ENCODE results near the gene CTNND2.
"Not testable (repeated sequence)": the region's sequence is repeated elsewhere in the genome, so short reads cannot be mapped to it uniquely, and the experiment has no call there.

The CTNND2 gene

GRCh38 chr5:11146171-11146570, 758.1 kb downstream of the CTNND2 start:
- DNase-seq, result no peak

DNA sequence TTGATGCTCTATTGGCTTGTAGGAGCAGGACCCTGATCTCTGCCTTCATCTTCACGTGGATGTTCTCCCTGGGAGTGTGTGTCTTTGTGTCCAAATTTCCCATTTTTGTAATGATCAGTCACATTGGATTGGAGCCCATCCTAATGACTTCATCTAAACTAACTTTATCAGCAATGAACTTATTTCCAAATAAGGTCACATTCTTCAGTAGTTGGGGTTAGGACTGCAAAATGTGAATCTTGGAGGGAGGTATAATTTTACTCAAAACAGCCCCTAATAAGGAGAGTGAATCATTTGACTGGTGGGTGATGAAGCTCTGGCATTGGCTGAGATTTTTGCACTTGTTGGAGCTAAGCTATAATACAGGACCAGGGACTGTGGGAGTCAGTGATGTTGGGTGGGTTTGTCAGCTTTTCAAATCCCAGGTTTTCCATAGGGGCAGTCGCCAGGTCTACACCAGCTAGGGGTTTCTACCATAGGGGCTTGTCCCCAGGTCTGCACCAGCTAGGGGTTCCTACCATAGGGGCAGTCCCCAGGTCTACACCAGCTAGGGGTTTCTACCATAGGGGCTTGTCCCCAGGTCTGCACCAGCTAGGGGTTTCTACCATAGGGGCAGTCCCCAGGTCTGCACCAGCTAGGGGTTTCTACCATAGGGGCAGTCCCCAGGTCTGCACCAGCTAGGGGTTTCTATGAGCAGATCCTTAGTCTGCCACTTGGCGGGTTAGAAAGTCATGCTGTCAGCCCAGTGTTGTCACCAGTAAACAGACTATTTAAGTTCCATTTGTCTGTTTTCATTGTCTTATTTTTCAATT, 760.6 kb downstream of the CTNND2 start:
- no peak for DNase-seq

GRCh38 chr5:11139217-11139865, 764.9 kb downstream of the CTNND2 start:
- DNase-seq, result no peak

DNA sequence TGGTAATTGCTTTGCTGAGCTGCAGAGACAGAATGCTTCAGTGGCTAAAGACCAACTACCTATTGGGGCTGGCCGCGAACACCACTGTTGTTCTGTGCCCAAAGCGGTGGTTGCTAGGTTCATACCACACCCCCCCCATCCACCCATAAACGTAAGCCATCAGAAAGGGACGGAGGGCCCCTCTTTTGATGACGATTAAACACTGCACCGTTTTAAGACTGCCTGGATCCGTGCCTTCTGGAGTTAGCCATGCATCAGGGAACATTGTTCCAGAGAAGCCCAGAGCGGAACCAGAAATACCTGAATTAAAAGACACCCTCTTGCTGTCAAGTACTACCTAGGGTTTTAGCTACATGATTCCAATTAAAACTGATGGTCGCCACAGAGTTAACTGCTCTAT, 774.1 kb downstream of the CTNND2 start:
- no peak for DNase-seq

- no peak for DNase-seq
Measured at GRCh38 chr5:11128021-11128420, 776.2 kb downstream of the CTNND2 start.

DNA sequence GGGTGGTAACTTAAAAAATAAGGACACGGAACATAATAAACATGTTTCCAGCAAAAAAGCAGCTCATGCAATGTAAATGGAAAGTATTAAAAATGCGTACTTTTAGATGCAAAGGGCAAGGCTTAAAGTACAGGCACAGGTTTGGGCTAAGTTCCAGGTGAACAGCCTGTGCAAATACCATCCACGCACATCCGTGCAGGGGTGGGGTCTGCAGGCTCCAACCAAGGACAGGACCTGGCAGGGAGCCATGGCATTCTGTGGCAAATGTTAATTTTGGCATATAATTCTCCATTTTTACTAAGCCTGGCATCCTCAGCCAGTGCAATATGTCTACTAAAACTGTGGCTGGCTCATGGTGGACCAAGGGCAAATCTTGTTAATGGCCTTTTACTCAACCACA, 777.4 kb downstream of the CTNND2 start:
- no peak for DNase-seq

GRCh38 chr5:11121885-11122284, 782.4 kb downstream of the CTNND2 start:
- no peak for DNase-seq

- DNase-seq, result no peak
Measured at GRCh38 chr5:11110128-11110527, 794.1 kb downstream of the CTNND2 start.

DNA sequence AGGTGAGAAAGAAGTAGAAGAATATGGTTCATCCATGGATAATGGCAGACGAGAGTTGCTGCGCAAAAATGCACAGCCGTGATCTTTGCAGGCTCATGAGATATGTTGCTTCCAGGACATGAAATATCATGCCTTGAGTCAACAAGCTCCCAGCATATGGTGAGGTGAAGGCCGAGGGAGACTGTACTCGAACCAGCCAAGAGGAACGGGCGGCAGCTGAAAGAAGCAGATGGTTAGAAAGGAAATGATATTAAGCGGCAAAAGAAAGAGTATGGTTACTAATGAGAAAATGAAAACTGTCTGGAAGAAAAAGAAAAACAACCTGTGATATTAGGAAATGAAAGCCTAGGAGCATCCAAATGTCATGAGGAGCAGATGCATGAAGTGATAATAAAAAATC, 798.5 kb downstream of the CTNND2 start:
- no peak for DNase-seq

DNA sequence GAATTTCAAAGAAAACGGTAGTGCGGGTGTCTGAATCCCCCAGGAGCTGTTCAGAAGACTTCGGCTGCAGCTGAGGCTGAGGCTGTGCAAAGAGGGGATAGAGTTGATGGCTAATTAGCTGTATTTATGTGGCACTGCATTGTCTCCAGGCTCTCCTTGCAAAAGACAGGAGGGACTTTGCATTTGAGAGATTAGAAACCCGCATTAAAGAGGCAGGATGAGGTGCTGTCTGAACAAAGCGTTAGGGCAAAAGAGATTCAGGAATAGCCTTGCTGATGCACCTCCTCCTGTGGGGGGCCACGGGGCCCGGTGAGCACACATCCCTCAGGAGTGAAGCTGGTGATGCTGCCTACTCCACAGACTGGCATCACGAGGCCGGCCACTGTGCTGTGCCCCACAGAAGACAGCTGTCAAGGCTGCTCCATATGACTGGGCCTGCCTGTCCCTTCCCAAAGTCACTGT, 799.6 kb downstream of the CTNND2 start:
- DNase-seq, result no peak

- no peak for DNase-seq
Measured at GRCh38 chr5:11104210-11104609, 800.0 kb downstream of the CTNND2 start.

- DNase-seq, result no peak
Measured at GRCh38 chr5:11084111-11084510, 820.1 kb downstream of the CTNND2 start.

DNA sequence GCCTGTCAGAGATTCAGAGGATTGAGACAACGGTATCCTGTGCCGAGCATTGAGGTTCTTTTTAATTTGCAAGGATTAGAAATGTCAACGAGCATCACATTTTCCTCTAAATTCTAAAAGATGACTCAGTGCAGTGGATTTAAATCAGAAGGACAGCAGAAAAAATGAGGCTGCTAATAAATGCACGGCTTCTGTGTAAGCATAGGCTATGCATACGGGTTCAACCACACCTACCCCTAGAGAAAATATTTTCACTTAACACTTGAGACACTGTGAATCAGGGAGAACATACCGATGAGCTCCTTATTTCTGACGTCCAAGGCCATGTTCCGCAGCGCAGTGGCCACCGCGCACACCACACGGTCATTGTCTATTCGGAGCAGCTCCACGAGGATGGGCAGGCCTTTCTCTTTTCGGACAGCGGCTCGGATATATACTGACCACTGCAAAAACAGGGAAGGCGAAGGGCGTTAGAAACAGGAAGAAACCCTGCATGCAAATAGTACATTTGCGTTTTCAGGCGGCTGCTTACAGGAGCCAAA, 821.8 kb downstream of the CTNND2 start:
- no peak for DNase-seq

DNA sequence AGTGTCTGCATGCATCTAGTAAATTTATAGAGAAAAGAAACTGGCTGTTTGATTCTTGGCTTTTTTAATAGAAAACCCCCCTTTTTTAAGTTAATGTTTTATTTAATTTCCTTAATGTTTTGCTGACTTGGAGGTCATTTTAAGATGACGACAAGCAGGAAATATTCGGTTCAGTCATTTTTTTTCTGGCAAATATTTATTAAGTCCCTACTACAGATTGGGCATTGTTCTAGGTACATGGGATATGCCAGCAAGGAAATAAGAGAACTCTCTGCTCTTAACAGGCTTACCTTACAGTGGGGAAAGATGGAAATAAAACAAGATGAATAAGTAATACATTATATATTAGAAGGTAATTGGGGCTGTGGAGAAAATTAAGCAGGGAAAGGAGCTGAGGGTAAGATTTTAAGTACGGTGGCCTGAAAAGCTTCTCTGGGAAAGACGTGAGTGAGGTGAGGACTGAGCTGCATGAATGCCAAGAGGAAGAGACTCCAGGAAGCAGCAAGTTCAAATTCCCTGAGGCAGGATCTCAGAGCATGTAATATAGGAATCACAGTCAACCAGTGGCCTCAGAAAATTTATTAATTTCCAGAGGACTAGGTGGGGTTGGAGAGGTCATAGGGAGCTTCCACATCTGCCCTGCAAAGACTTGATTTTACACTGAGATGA, 827.2 kb downstream of the CTNND2 start:
- DNase-seq, result no peak

DNA sequence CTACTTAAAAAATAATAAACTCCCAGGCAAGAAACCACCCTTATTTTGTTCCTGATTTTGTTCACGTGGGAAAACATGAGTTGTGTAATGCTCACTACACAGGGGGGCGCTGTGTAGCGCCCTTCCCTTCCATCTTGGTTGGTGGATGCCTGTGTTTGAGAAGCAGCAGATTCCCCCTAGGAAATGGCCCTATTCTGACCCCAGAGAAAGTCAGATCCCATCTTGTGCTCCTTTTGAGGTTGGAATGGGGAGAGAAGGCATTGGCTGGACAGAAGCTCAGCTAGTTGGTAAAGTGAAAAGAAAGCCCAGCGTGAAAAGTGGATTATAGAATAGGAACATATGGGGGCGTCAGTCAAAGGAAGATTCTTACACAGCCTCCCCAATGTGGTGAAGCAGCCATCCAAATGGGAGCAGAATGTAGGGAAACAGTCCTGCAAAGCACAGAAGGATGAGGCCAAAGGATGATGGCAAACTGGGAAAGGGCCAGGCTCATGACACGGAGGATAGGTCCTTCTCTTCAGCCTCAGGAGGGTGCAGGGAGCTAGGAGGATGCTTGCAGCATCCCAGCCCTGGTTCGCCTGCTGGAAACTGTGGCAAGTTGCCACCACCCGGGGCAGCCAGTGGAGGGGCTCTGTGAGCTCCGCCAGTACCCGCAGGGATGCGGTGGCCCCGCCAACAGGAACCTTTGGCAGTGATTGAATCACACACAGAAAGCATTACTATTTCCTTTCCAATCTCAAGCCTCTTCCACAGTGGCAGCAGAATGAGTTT, 829.0 kb downstream of the CTNND2 start:
- DNase-seq, result no peak

DNA sequence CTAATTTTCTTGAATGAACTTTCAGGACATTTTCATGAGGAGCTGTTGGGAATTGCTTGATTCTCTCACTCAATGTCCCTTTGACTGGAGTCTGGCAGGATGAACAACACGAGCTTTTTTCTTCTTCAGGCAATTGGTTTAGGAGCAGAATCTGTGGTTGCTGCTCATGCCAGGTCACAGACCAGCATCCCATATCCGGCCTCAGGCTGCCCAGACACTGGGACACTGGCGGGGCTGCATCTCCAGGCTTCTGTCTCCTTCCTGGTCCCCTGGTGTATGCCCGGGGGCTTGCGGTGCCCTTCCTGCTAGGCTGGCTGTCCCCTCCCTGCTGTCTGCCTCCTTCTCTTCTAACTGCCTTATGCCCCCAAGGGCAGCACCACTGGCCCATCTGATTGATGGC, 831.7 kb downstream of the CTNND2 start:
- no peak for DNase-seq

- DNase-seq, result no peak
Measured at GRCh38 chr5:11072076-11072475, 832.2 kb downstream of the CTNND2 start.

GRCh38 chr5:11069041-11069440, 835.2 kb downstream of the CTNND2 start:
- no peak for DNase-seq

- DNase-seq, result not testable (repeated sequence)
Measured at GRCh38 chr5:11065723-11066122, 838.5 kb downstream of the CTNND2 start.

DNA sequence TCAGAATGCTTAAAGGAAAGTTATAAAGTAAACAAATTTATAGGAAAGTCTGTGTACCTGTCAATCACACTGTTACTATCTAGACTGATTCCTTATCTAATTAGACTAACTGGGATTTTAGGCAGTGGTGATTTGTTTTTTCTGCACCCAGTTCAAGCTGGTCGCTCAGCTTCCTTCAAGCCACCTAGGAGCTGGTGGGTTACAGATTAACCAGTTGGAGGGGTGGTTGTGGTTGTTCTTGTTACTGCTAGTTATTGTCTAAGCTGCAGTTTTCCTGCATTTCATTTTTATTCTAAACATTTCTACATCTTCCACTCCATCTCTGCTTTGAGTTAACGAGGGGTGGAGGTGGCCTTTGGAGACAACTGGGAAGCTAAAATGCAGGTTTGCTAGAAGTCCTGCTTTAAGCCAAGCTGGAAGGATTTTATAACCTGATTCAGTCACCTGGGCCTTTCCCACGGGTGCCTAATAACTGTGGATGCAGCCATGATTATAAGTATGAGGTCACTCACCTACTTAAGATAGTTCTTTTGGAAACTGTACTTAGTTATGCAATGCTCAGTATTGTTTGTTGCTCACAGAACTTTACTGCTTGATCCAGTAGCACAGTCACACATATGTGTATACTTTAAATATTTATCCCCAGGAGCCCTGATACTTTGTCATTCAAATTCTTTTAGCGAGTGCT, 839.3 kb downstream of the CTNND2 start:
- no peak for DNase-seq

DNA sequence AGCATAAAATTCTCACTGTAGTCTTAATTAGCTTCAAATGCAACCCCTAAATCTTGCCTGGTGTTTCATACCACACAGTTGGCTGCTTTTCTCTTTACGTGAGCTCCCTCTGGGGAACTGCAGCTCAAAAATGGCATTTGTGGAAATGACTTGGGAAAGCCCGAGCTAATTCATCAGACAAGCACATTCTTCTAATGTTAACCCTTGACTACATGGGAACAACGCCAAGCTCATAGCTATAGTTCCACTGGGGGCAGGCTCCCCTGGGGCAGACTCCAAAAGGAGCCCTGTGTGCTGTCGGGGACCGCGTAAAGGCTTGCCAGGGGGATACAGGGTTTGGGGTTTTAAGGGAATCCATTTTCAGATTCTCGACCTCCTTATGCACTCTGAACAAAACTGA, 841.8 kb downstream of the CTNND2 start:
- DNase-seq, result no peak

- DNase-seq, result no peak
Measured at GRCh38 chr5:11056560-11056959, 847.7 kb downstream of the CTNND2 start.
